HK-2 (cell line): ENCODE data around the gene C6orf15.

Source experiments
- DNase-seq: peaks from one replicate; pipeline ENCODE4 v3.0.0-alpha.2; 2018; ENCODE audit not compliant: unreplicated experiment

Gene C6orf15

DNA sequence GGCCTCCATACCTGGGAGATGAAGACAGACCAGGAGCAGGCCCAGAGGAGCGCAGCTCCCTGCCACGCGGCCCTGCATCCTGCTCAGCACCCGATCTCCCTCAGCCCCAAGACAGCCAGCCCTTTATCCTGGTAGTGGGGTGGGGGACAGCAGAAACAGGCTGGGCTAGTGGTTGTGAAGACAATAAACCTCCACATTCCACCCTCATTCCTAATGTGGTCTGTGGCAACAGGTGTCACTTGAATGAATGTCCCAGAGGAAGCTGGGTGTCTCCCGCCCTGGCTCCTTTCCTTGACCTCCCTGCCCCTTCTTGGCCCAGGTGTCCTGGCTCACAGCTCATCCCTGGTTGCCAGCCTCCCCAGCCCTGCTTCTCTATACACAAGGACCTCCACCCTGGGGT is at the start of gene C6orf15:
Gene C6orf15, minus strand, starts transcription at position 98 of the 400 bp plus-strand sequence. Its CDS starts 20 bp downstream, at position 78.
- DNase-seq, result no peak

DNA sequence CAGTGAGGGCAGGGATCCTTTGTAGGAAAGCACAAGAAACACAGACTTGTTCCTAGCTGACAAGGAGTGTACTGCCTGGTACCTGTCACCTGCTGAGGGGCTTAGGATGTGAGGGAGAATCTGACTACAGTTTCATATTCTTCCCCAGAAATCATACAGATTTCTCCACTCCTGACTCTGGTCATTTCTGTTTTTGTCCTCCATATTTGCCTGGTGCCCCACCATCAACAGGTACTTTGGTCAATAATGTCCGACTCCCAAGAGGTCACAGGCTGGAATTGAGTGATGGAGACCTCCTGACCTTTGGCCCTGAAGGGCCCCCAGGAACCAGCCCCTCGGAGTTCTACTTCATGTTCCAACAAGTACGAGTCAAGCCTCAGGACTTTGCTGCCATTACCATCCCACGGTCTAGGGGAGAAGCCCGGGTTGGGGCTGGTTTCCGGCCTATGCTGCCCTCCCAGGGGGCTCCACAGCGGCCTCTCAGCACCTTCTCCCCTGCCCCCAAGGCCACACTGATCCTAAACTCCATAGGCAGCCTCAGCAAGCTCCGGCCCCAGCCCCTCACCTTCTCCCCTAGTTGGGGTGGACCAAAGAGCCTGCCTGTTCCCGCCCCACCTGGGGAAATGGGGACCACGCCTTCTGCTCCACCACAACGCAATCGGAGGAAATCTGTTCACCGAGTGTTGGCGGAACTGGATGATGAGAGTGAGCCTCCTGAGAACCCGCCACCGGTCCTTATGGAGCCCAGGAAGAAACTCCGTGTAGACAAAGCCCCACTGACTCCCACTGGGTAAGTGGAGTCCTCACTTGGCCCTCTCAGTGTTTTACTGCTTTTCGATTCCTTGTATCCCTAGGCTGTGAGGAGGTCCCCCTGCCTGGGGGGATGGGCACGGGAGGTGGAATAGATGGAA is 49.1 kb upstream of the C6orf15 start:
- no peak for DNase-seq

DNA sequence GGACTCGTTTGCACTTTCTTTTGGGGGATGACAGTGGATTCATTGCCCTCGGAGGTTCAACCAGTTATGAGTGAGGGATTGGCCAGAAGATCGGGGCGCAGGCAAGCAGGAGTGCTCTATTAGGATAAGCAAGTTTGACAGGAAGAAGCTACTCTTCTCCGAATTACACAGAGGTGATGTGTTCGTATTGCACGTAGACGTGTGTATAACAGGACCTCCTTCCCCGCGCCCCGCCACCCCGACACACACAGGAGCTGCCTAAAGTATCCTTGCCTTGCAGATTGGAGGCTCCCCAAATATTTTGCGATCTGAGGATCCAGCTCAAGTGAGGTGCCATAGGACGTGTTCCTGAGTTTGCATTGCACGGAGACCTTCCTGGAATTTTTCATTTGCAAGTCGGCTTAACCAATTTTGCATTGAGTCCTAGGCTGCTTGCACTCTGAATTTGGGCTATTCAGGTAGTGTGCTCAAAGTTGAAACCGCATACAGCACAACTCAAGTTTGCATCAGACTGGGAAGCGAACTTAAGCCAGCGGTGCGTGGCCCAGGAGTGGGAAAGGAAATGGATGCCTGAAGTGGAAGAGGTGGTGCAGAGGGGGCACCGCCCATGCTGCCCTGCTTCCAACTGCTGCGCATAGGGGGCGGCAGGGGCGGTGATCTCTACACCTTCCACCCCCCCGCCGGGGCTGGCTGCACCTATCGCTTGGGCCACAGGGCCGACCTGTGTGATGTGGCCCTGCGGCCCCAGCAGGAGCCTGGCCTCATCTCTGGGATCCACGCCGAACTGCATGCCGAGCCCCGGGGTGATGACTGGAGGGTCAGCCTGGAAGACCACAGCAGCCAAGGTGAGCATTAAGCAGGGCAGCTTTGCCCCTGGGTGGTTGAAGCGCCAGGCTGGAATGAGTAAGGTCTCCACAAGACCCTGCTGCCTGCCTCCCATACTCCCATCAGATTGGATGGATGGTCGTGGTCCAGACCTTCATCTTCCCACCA is 46.8 kb upstream of the C6orf15 start:
- peak; percentile 30 for DNase-seq

DNA sequence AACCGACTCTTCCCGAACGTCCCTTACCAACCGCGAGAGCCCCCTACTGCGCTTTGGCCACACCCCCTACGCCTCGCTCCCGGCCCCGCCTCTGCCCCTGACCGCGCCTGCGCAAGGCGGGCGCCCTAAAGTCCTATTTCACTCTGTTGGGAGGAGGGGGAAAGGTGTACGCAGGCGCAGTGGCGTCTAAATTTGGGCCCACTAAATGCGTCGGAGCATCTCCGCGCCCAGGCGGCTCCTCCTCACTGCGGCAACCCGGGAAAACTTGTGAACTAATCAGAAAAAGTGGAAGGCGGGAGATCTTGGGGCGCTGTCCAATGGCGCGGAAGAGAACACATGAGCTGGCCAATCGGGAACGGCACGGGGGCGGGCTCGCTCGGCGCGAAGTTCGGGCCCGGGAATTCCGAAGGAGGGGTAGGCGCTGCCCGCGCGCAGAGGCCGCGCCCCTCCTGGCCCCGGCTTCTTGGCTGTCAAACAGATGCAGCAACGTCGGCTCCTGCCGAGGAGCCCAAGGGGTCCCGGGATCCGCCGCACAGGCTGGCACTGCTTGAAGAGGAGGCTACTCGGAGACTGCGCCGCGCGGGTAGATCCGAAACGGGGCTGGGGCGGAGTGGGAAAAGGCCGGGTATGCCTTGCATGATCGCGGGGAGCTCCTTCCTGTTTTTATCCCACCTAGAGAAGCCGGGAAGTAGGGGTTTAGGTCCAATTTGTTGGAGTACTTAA is 45.9 kb upstream of the C6orf15 start, which contains the start of gene TCF19:
Gene TCF19, plus strand, starts transcription at position 450 of the 723 bp plus-strand sequence. CDS start 881 bp downstream, outside the sequence.
- peak; percentile 99 for DNase-seq

DNA sequence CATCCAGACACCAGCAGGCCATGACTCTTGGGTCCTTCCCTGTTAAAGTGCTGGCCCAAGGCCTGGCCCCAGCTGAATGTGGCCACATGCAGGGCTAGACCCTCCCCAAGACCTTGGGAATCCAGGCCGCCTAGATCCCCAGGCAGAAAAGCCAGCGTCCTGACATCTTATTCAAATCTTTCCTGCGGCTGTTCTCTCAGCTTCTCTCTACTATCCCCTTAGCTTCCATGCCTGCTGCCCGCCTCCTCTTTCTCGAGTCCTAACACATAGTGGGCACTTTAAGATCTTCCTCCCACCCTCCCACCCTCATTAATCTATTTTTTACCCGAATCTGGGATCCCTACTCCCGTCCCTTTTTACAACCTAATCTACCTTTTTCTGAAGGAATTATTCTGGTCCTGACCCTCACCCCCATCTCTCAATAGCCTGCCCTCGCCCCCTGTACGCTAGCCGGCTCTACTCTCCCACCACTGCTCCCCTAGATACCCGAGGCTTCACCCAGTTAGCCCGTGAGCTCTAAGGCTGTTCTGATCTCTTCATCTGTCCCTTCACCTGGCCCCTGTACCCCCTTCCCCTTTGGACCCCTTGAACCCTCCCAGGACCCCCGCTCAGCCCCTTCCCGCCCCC is 45.3 kb upstream of the C6orf15 start, which contains the start of gene CCHCR1:
Gene CCHCR1, minus strand, starts transcription at position 290 of the 627 bp plus-strand sequence. Its CDS starts 202 bp downstream, at position 88.
- DNase-seq, result no peak

DNA sequence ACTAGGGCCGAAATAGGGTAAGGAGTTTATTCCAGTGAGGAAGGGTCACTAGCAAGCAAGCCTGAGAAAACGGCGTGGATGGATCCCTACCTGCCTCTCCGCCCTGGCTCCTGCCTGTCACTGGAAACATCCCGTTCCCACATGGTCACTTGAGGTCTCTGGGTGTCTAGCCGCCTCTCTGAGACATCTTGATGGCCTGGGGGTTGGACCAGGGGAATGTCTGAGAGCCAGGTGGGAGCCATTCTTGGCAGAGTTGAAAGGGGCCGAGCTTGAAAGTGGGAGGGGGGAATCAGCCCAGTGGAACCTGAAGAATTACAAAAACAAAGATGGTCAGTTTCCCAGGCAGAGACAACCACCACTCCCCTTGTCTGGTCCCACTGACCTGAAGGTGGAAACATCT is 44.3 kb upstream of the C6orf15 start:
- no peak for DNase-seq

DNA sequence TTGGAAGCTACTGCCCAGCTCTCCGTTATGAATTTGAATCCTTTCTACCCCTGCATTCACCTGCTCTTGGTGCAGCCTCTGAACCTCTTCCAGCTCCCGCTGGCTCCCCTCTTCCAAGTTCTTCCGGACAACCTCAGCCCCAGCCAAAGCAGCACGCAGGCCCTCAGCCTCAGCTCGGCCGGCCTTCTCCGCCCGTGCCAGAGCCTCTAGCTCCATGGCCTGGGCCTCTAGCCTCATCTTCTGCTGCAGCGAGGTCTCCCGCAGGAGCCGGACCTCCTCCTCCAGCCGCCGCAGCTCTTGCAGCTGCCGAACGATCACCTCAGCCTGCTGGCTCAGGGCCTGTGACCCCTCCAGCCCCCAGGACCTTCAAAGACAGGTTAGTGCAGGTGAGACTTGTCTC is 42.1 kb upstream of the C6orf15 start:
- no peak for DNase-seq

DNA sequence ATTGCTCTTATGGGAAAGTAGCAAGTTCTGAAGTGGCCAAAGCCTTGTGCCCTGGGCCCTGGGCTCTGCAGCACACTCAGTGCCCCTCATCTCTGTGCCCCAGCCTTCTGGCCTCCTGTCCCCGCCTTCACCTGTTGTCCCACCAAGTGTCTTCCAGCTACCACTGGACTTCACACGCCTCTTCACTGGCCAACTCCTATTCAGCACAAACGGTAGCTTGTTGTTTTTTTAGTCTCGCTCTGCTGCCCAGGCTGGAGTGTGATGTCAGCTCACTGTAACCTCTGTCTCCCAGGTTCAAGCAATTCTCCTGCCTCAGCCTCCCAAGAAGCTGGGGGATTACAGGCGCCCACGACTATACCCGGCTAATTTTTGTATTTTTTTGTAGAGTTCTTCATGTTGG is 40.4 kb upstream of the C6orf15 start:
- DNase-seq, result peak; percentile 54

DNA sequence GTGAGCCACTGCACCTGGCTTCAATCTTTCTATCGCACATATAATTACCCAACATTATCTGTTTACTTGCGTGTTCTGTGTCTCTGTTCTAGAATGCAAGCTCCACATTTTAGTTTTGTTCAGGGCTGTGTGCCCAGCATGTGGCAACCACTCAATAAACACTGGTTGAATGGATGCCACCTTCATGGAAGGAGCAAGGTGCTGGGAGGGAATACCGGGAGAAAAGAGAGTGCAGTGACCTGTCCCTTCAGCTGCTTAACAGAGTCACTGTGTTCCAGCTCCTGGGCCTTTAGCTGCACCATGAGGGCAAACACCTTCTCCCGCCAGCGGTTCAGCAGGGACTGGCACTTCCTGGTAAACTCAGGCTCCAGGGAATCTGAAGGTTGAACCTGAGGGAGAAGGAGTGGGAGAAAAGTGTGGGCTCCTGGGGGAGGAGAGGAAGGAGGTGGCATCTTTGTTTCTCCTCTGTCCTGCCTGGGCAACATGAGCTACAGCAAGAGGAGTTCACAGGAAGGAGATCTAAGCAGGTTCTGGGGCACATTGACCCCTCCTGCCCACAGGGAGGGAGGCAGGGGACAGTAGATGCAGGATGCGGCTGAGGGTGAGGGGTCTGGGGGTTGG is 37.6 kb upstream of the C6orf15 start:
- no peak for DNase-seq

DNA sequence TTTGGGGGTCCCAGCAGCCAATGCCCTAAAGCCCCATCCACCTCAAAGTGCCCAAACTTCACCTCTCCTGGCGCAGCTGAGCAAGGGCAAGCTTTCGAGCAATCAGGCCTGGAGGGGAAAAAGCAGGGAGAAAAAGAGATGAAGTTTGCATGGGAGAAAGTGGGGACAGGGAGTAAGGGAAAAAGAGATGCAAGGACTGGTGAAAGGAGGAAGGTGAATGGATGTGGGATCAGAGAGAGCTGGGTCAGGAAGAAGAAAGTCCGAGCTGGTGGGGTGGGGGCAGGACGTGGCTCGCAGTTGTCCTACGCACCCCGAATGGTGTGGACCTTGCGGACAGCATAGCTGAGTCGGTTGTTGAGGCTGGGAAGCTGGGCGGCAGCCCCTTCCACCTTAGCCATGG is 33.0 kb upstream of the C6orf15 start:
- DNase-seq, result no peak

DNA sequence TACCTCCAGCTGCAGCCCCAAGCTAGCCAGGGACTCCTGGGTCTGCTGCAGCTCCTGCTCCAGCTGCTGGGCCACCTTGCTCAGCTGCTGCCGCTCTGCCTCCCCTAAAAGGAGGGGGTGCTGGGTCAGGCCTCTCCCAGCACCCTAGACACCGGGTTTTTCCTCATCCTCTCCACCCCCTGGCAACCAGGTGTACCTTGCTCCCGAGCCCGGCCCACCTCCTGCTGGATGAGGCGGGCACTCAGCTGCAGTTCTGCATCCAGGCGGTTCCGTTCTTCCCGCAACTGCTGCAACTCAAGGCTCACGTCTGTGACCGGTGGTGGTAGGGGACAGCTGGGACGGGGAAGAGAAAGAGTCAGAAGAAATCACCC is 32.6 kb upstream of the C6orf15 start:
- DNase-seq, result no peak

DNA sequence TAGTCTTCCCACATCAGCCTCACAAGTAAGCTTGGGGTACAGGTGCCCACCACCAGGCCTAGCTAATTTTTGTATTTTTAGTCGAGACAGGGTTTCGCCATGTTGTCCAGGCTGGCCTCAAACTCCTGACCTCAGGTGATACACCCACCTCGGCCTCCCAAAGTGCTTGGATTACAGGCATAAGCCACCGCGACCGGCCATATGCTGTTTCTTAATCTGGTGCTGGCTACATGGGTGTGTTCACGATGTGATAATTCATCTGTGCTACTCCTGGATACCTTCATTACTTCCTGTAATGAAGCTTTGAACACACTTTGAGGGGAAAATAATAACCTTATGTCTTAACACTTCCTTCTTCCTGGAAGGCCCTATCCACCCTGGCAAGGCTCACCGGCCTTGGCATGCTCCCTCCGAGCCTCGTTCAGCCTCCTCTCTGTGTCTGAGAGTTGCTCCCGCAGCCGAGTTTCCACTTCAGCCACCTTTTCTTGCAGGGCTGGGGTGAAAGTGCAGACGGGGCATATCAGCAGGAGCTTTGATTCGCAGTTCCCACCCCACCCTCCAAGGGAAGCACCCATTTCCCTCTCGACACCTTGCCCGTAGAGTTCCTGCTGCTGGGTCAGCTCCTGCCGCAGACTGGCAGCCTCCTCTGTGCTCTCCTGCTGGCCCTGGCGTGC is 32.1 kb upstream of the C6orf15 start:
- DNase-seq, result no peak

DNA sequence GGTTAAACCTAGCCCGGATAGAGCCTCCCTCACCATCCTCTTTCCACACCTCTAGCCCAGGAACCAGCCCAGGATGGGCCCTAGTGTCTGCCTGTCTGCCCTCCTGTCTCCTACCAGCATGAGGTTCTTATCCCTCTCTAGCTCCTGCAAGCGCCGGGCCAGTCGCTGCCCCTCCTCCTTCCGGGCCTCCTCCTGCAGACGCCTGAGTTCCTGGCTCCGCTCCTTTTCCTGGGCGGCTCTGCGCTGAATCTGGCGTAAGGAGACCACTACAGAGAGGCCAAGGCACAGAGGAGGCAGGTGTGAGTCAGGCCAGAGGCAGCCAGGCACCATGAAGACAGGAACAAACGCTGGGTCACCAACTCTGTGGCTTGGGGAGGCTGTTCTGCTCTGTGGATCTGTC is 30.8 kb upstream of the C6orf15 start:
- DNase-seq, result peak; percentile 71

DNA sequence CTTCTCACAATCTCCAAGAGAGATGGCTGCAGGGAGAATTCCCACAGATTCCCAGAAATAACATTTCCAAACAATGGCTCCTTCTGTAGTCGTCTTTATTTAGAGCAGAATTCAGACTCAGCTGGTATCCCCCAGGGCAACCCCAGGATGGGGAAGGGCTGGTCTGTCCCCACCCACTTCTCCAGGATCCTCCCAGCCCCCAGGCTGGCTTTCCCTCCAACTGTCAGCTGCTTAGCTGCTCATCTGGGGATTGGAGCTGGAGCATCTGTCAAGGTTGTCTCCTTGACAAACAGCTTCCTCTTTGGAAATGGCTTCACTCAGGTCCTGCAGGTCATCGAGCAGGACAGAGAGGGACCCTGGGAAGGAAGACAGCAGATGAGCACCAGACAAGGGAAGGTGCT is 30.0 kb upstream of the C6orf15 start:
- no peak for DNase-seq

DNA sequence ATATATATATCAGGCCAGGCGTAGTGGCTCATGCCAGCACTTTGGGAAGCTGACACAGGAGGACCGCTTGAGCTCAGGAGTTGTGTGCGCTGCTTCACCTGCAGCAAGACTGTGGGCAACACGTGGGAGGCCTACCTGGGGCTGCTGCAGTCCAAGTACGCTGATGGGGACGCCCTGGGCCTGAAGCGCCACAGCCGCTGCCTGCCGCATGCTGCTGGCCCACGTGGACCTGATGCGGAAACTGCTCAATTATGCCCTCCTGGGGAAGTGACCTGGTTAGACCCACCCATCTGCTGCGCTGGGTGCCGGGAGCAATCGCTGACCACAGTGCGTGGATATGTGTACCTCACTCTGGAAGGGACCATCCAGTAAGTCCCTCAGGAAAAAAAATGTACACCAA is 28.3 kb upstream of the C6orf15 start:
- no peak for DNase-seq

DNA sequence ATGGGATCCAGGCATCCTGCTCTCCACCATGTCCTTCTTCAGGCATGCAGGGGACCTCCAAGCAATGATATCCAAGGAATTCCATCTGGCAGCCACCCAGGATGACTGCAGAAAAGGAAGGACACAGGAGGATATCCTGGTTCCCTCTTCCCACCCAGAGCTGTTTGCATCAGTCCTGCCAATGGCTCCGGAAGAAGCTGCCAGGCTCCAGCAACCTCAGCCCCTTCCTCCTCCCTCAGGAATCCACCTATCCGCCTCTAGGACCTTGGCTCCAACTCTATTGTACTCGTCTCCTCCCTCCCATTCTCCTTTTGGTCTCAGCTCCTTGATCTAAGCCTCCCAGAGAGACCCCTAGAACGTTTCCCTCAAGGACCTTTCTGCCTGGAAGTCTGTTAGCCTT is 27.2 kb upstream of the C6orf15 start:
- peak; percentile 27 for DNase-seq

DNA sequence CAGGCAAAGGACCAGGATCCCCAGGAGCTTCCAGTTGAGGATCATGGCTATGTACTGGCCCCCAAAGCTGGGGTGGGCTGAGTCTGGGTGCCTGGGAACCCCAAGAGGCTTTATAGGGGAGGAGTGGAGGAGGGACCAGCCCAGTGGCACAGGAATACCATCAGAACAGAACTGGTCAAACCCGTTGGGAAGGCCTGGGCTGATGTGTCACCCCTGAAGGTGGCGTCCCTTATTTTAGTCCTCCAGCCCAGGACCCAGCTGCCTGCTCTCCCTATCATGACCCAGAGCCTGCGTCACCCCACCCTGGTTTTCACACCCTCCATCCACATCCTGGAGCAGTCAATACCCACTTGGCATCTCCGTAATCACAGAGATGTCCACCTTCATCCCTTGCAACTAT is 26.6 kb upstream of the C6orf15 start, which contains the start of gene PSORS1C2:
Gene PSORS1C2, minus strand, starts transcription at position 85 of the 400 bp plus-strand sequence. Its CDS starts 40 bp downstream, at position 45.
- DNase-seq, result no peak

DNA sequence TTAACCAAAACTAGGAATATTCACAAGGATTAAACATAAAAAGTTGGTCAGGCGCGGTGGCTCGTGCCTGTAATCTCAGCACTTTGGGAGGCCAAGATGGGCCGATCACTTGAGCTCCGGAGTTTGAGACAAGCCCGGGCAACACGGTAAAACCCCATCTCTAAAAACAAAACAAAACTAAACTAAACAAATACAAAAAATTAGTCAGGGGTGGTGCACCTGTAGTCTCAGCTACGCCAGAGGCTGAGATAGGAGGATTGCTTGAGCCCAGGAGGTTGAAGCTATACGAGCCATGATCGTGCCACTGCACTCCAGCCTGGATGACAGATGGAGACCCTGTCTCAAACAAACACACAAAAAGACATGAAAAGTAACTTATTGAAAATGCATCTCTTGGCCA is 23.3 kb upstream of the C6orf15 start:
- DNase-seq, result no peak

DNA sequence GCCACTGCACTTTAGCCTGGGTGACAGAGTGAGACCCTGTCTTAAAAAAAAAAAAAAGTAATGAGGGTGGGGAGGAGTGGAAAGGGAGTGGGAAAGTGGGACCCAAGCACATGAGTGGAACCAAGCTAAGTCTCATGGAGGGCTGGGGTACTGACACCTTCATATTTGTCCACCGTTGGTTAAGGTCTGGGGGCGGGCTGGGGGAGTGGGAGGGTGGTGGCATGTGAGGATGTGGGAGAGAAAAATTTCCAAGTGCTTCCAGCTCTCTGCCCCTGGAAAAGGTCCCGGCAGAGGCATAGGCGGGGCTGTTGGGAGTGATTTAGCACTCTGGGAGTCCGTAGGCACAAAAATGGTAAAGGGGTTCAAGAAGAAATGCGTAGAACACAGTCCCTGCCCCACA is 20.4 kb upstream of the C6orf15 start:
- DNase-seq, result no peak

DNA sequence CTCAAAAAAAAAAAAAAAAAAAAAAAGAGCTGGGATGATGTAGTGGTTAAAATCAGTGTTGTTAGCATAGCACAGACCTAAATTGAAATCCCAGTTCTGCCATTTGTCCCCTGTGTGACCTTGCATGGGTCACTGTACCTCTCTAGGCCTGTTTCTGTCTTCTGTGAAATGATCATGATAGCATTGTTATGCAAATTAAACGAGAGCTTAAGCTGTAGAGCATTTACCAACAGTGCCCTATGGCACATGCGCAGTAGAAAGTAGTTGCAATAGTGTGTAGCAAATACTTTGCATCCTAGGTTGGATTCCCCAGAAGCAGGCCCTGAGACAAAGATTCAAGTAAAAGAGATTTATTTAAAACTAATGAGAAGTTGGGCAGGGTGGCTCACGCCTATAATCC is 19.2 kb upstream of the C6orf15 start:
- DNase-seq, result no peak
